Panc1 (cell line): ENCODE measurements around the gene MYCBP2. TPM values are rescaled to one million over a fixed set of nuclear protein-coding genes. Genes with fewer than 3 reads are reported as not detected.

Experiments used
- ATAC-seq: fragments of 200-7000 bp; cut with Tn5 transposase; 2 replicates; pipeline ENCODE4 v1.9.1; 2020; ENCODE audit warnings: mild to moderate bottlenecking, moderate library complexity
- BruUV-seq: library from RNA; stranded (reverse); fragments of 400-500 nt; replicated peaks from 2 replicates; lab custom pipeline; 2021; lab: Mats Ljungman, UMichigan
- CTCF ChIA-PET: fragments of 300-600 bp; sonication (Branson Sonifier 250); formaldehyde crosslinking; loops from one replicate; lab custom pipeline; 2022; ENCODE audit warnings: antibody characterized with exemption; lab: Charles Lee
- POLR2A ChIA-PET: fragments of 300-600 bp; sonication (Branson Sonifier 250); formaldehyde crosslinking; loops from one replicate; lab custom pipeline; 2022; ENCODE audit warnings: antibody characterized with exemption; lab: Charles Lee
- DNase-seq: peaks from one replicate; pipeline ENCODE4 v3.0.0-alpha.2; 2010; ENCODE audit warnings: low read depth, low spot score
- H3K27ac ChIP-seq: 2 replicates; pipeline ENCODE4 v1.5.1; 2011; ENCODE audit warnings: mild to moderate bottlenecking, low read length, inconsistent platforms
- H3K27me3 ChIP-seq: fragments of 200-500 bp; sonication (Bioruptor generic); 2 replicates; pipeline ENCODE4 v1.6.0; 2014; ENCODE audit warnings: low read length, inconsistent platforms; ENCODE audit not compliant: control insufficient read depth, insufficient read depth
- H3K36me3 ChIP-seq: fragments of 200-500 bp; sonication (Bioruptor generic); 2 replicates; pipeline ENCODE4 v1.5.1; 2014; ENCODE audit warnings: inconsistent platforms, mild to moderate bottlenecking, low read length, moderate library complexity; ENCODE audit not compliant: control insufficient read depth, insufficient read depth
- H3K4me1 ChIP-seq: 2 replicates; pipeline ENCODE4 v1.5.1; 2011; ENCODE audit warnings: inconsistent platforms, mild to moderate bottlenecking, low read length, moderate library complexity; ENCODE audit not compliant: control insufficient read depth, insufficient read depth
- H3K4me3 ChIP-seq, 2 experiments: 2 replicates each; pipeline ENCODE4 v1.5.1; 2011 to 2012; ENCODE audit warnings: low read depth in 2 of 2, low read length in 2 of 2, mild to moderate bottlenecking in 2 of 2, inconsistent platforms in 1 of 2, moderate library complexity in 1 of 2
- H3K9me3 ChIP-seq: fragments of 200-500 bp; sonication (Bioruptor generic); 2 replicates; pipeline ENCODE4 v1.5.1; 2014; ENCODE audit warnings: low read depth, mild to moderate bottlenecking, inconsistent platforms, low read length, moderate library complexity; ENCODE audit not compliant: control insufficient read depth, insufficient read depth
- CTCF ChIP-seq: fragments of 450-650 bp; IDR thresholded peaks from 2 replicates; pipeline ENCODE4 v1.5.1; 2017; ENCODE audit warnings: mild to moderate bottlenecking
- POLR2AphosphoS5 ChIP-seq: IDR thresholded peaks from 2 replicates; pipeline ENCODE4 v1.6.1; 2012; ENCODE audit warnings: mild to moderate bottlenecking, low read depth, low read length, moderate library complexity
- REST ChIP-seq, 2 experiments: IDR thresholded peaks; 2 replicates each; pipeline ENCODE4 v1.6.1; 2011 to 2012; ENCODE audit warnings: low read depth in 2 of 2, control low read depth in 1 of 2, low read length in 1 of 2, mild to moderate bottlenecking in 1 of 2, moderate library complexity in 1 of 2; ENCODE audit not compliant: insufficient read depth in 1 of 2
- SIN3A ChIP-seq: IDR thresholded peaks from 2 replicates; pipeline ENCODE4 v1.6.1; 2012; ENCODE audit warnings: low read depth, mild to moderate bottlenecking, low read length, moderate library complexity, borderline replicate concordance; ENCODE audit not compliant: insufficient read depth
- TCF7L2 ChIP-seq: IDR thresholded peaks from 2 replicates; pipeline ENCODE4 v1.6.1; 2011; ENCODE audit warnings: mild to moderate bottlenecking, low read depth, low read length, inconsistent platforms
- in situ Hi-C: cut with HindIII; loops from 2 replicates; pipeline ENCODE4 v1.10.0; 2016; ENCODE audit warnings: low sequenced_read_pairs, low pct_unique_long_range_greater_than_20kb
- intact Hi-C: fragments of 100-400 bp; cut with micrococcal nuclease; formaldehyde crosslinking; loops from one replicate; pipeline ENCODE4 v1.10.0; 2022; ENCODE audit not compliant: unreplicated experiment
- total RNA-seq: library from RNA; stranded (reverse); gene quantifications from one replicate; pipeline ENCODE4 v1.2.1, GENCODE V29; 2021; ENCODE audit not compliant: unreplicated experiment

MYCBP2 gene
- total RNA-seq, 1 experiment from 2014 or later: 41.4 TPM

- Histone ChIP-seq H3K4me3 (no peak overlapping the region), H3K4me1 (no peaks in the 10 kb centered on the region), H3K9me3 (no peaks in the 10 kb centered on the region), H3K27ac (no peak overlapping the region), H3K27me3 (no peaks in the 10 kb centered on the region), H3K36me3 (peaks cover 8% of the 10 kb centered on the region; the same call in 1 of the 2 replicates)
- in situ Hi-C loops (no loop called here), intact Hi-C loops (no loop called here)
- TF ChIP-seq POLR2AphosphoS5: no peak
- TF ChIP-seq CTCF: peak; percentile 68; the same call in 1 of the 2 replicates
- POLR2A ChIA-PET: no interaction called here
- CTCF ChIA-PET: no interaction called here
- BruUV-seq: no TSS peak
- ATAC-seq (no peak), DNase-seq (no peak)
Measured at GRCh38 chr13:77002590-77003190, 324.2 kb downstream of the MYCBP2 start.

- TF ChIP-seq POLR2AphosphoS5: no peak
- intact Hi-C loops: no loop called here
- DNase-seq (no peak), ATAC-seq (no peak)
- H3K4me1 ChIP-seq: no peaks in the 10 kb centered on the region
- H3K9me3 ChIP-seq: no peaks in the 10 kb centered on the region
- ChIA-PET POLR2A (no interaction called here), CTCF (interaction anchor here (0.8 kb wide), 1 partner anchor 1327 kb away, joined by 4 read pairs; no protein-coding TSS in a partner anchor)
- H3K36me3 ChIP-seq: peaks cover 9% of the 10 kb centered on the region; the same call in 1 of the 2 replicates
- no peaks in the 10 kb centered on the region for H3K27me3 ChIP-seq
- in situ Hi-C loops: no loop called here
- no TSS peak for BruUV-seq
- H3K27ac ChIP-seq: no peak overlapping the region
- H3K4me3 ChIP-seq: no peak overlapping the region
Measured at GRCh38 chr13:77001963-77002587, 324.8 kb downstream of the MYCBP2 start.

GRCh38 chr13:77001540-77001939, 325.4 kb downstream of the MYCBP2 start:
- no peaks in the 10 kb centered on the region for H3K9me3 ChIP-seq
- no peak for DNase-seq
- ChIA-PET CTCF (interaction anchor here (0.8 kb wide), 1 partner anchor 1326 kb away, joined by 4 read pairs; no protein-coding TSS in a partner anchor), POLR2A (no interaction called here)
- no peaks in the 10 kb centered on the region for H3K4me1 ChIP-seq
- in situ Hi-C loops (no loop called here), intact Hi-C loops (no loop called here)
- BruUV-seq: no TSS peak
- no peak for ATAC-seq
- H3K27ac ChIP-seq: no peak overlapping the region
- TF ChIP-seq REST (IDR thresholded peaks at IDR 0.05; ENCODE audit: insufficient read depth in 1 of 2, low read depth in 2 of 2, low read length in 1 of 2) (no peak), CTCF (no peak), TCF7L2 (no peak), POLR2AphosphoS5 (no peak), SIN3A (no peak)
- no peak overlapping the region for H3K4me3 ChIP-seq
- H3K27me3 ChIP-seq: no peaks in the 10 kb centered on the region
- H3K36me3 ChIP-seq: peaks cover 7% of the 10 kb centered on the region; the same call in 1 of the 2 replicates
